Liver (tissue), 9 donors: ENCODE data around the gene BEAN1. TPM values are rescaled to one million over a fixed set of nuclear protein-coding genes. Genes with fewer than 3 reads are reported as not detected.

Experiments used
- DNase-seq: peaks from one replicate; pipeline ENCODE4 v3.0.0-alpha.2; 2017; ENCODE audit warnings: low spot score
- H3K27ac ChIP-seq, 2 donors: one replicate each; pipeline ENCODE4 v1.7.0; 2013; ENCODE audit warnings: inconsistent platforms in 2 of 2, low read length in 2 of 2, control low read depth in 1 of 2, low read depth in 1 of 2, mild to moderate bottlenecking in 1 of 2
- H3K27me3 ChIP-seq, 4 donors: one replicate each; pipeline versions ENCODE4 v1.6.1 to v1.7.0; 2013; ENCODE audit warnings: low read length in 3 of 4, inconsistent platforms in 1 of 4, mild to moderate bottlenecking in 1 of 4, moderate library complexity in 1 of 4; ENCODE audit not compliant: control insufficient read depth in 4 of 4, insufficient read depth in 4 of 4
- H3K36me3 ChIP-seq, 4 donors: one replicate each; pipeline versions ENCODE4 v1.6.1 to v1.7.0; 2013; ENCODE audit warnings: low read length in 3 of 4, mild to moderate bottlenecking in 3 of 4, low read depth in 1 of 4, moderate library complexity in 1 of 4; ENCODE audit not compliant: control insufficient read depth in 4 of 4, insufficient read depth in 3 of 4
- H3K4me1 ChIP-seq, 4 donors: one replicate each; pipeline versions ENCODE4 v1.6.1 to v1.7.0; 2013; ENCODE audit warnings: low read length in 3 of 4, mild to moderate bottlenecking in 3 of 4, moderate library complexity in 1 of 4; ENCODE audit not compliant: control insufficient read depth in 4 of 4, insufficient read depth in 4 of 4
- H3K4me3 ChIP-seq, 3 donors: one replicate each; pipeline versions ENCODE4 v1.6.1 to v1.7.0; 2013; ENCODE audit warnings: low read length in 3 of 3, control low read depth in 1 of 3, low read depth in 1 of 3, mild to moderate bottlenecking in 1 of 3
- H3K9ac ChIP-seq, 2 donors: one replicate each; pipeline ENCODE4 v1.7.0; 2013; ENCODE audit warnings: low read length in 2 of 2, mild to moderate bottlenecking in 2 of 2, moderate library complexity in 2 of 2, control low read depth in 1 of 2, low read depth in 1 of 2
- H3K9me3 ChIP-seq, 4 donors: one replicate each; pipeline versions ENCODE4 v1.6.1 to v1.7.0; 2013; ENCODE audit warnings: low read length in 3 of 4; ENCODE audit not compliant: control insufficient read depth in 4 of 4
- EGR1 ChIP-seq, 2 donors: IDR thresholded peaks; 2 replicates each; pipeline ENCODE4 v1.6.1; 2016 to 2018; ENCODE audit warnings: antibody characterized with exemption in 2 of 2, low read depth in 2 of 2
- FOXA1 ChIP-seq: IDR thresholded peaks from 2 replicates; pipeline ENCODE4 v1.6.1; 2016; ENCODE audit warnings: antibody characterized with exemption
- FOXA2 ChIP-seq: IDR thresholded peaks from 2 replicates; pipeline ENCODE4 v1.6.1; 2016; ENCODE audit warnings: antibody characterized with exemption
- GABPA ChIP-seq, 2 donors: IDR thresholded peaks in 1 of 2; conservative IDR thresholded peaks in 1 of 2; 2 replicates each; pipeline ENCODE4 v1.6.1; 2016; ENCODE audit warnings: antibody characterized with exemption in 2 of 2, mild to moderate bottlenecking in 1 of 2, moderate library complexity in 1 of 2
- HNF4A ChIP-seq, 2 donors: conservative IDR thresholded peaks; 2 replicates each; pipeline ENCODE4 v1.6.1; 2016; ENCODE audit warnings: antibody characterized with exemption in 2 of 2, mild to moderate bottlenecking in 2 of 2
- HNF4G ChIP-seq: IDR thresholded peaks from 2 replicates; pipeline ENCODE4 v1.6.1; 2016; ENCODE audit warnings: antibody characterized with exemption
- NR2F2 ChIP-seq: IDR thresholded peaks from 2 replicates; pipeline ENCODE4 v1.6.1; 2016; ENCODE audit warnings: antibody characterized with exemption
- RAD21 ChIP-seq, 2 donors: IDR thresholded peaks; 2 replicates each; pipeline ENCODE4 v1.6.1; 2016; ENCODE audit warnings: antibody characterized with exemption in 2 of 2, mild to moderate bottlenecking in 2 of 2
- REST ChIP-seq: IDR thresholded peaks from 2 replicates; pipeline ENCODE4 v1.6.1; 2016; ENCODE audit warnings: antibody characterized with exemption, mild to moderate bottlenecking
- RXRA ChIP-seq, 2 donors: IDR thresholded peaks; 2 replicates each; pipeline ENCODE4 v1.6.1; 2017 to 2018; ENCODE audit warnings: antibody characterized with exemption in 2 of 2, mild to moderate bottlenecking in 1 of 2
- SP1 ChIP-seq: IDR thresholded peaks from 2 replicates; pipeline ENCODE4 v1.6.1; 2018; ENCODE audit warnings: antibody characterized with exemption, mild to moderate bottlenecking
- YY1 ChIP-seq: IDR thresholded peaks from 2 replicates; pipeline ENCODE4 v1.6.1; 2016; ENCODE audit warnings: antibody characterized with exemption, mild to moderate bottlenecking
- ZBTB33 ChIP-seq: IDR thresholded peaks from 2 replicates; pipeline ENCODE4 v1.6.1; 2016; ENCODE audit warnings: antibody characterized with exemption
- WGBS: extraction: QIAGEN DNeasy Blood & Tissue Kit; methylation state at CpG from one replicate; pipeline ENCODE4 v1.1.7; 2013; 5-methylcytosine and 5-hydroxymethylcytosine counted together
- polyA plus RNA-seq, 2 donors: library from polyadenylated mRNA; stranded (reverse) in 1 of 2; unstranded in 1 of 2; fragments of 200-250 nt in 1 of 2; fragments of >200 nt in 1 of 2; fragmentation: Nextera tagmentation in 1 of 2; extraction: Ambion mirVana in 1 of 2; gene quantifications; one replicate each; pipeline versions ENCODE4 v1.2.1 to v1.2.3, GENCODE V29; 2013 to 2015
- total RNA-seq, 2 donors: library from RNA; depleted of rRNA; stranded (reverse); fragments of >200 nt; gene quantifications; one replicate each; pipeline ENCODE4 v1.2.3, GENCODE V29; 2014
- TF ChIP-seq, protein P1 (sequence below): IDR thresholded peaks from 2 replicates; pipeline ENCODE4 v1.6.1; 2016; ENCODE audit warnings: antibody characterized with exemption
- TF ChIP-seq, protein P2 (sequence below): fragments of 150-350 bp; IDR thresholded peaks from 2 replicates; pipeline ENCODE4 v1.5.1; 2017; ENCODE audit warnings: improper control_type of control experiment, low read depth, low read length; ENCODE audit not compliant: missing input control
- donor health status: healthy.
- donor health status: healthy.
- donor health status: healthy.
- donor health status: healthy.
- donor health status: healthy.

BEAN1 gene
- total and polyA plus RNA-seq, 4 donors = 0.22 to 0.99 (median 0.25) TPM; not detected in 1

DNA sequence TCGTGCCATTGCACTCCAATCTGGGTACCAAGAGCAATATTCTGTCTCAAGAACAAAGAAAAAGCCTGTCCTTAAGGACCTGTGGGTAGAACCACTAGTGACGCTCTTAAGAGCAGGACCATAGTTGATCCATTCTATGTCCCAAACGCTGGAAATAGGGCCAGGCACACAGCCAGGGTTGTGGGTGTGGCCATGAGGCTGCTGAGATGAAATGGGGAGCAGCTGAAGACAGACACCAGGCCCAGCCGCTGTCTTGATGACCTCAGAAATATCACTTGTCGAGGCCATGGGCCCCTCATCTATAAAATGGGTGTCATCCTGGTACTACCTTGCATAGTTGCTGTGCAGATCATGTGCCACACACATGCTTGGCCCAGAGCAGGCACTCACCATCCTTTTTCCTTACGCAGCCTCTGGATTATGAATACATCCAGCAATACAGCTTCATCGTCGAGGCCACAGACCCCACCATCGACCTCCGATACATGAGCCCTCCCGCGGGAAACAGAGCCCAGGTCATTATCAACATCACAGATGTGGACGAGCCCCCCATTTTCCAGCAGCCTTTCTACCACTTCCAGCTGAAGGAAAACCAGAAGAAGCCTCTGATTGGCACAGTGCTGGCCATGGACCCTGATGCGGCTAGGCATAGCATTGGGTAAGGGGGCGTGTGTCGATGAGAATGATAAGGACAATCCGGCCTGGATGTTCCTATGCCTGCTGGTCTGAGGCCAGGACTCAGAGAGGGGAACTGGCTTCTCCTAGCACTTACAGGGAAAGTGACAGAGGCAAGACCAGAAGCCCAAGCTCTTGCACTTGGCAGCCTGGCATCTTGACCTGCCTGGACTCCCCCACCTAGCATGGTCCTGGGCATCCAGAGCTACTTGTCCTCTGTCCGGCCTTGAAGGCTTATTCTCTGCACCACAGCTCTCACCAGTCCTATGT, 35.1 kb upstream of the BEAN1 start:
- TF ChIP-seq FOXA1 = no peak
- no peak for TF ChIP-seq HNF4G
- no peak for TF ChIP-seq ZBTB33
- TF ChIP-seq, protein P1, sequence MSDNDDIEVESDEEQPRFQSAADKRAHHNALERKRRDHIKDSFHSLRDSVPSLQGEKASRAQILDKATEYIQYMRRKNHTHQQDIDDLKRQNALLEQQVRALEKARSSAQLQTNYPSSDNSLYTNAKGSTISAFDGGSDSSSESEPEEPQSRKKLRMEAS = no peak
- TF ChIP-seq RAD21 (IDR thresholded peaks at IDR 0.05) = no peak
- TF ChIP-seq EGR1 (IDR thresholded peaks at IDR 0.05; ENCODE audit: low read depth in 2 of 2) = no peak
- no peak for TF ChIP-seq NR2F2
- Histone ChIP-seq H3K9me3 (no peaks in the 10 kb centered on the region), H3K9ac (no peak overlapping the region), H3K4me1 (no peaks in the 10 kb centered on the region), H3K27me3 (peaks cover 0 to 4% (median 0%) of the 10 kb centered on the region in 4 donors), H3K4me3 (no peak overlapping the region), H3K27ac (no peak overlapping the region), H3K36me3 (peaks cover 0 to 3% (median 0%) of the 10 kb centered on the region in 4 donors)
- WGBS = 87% methylated on average over 18 of the region's 18 CpGs
- DNase-seq = no peak

- 92% methylated on average over 7 of the region's 7 CpGs for WGBS
- DNase-seq = no peak
- Histone ChIP-seq H3K9me3 (no peaks in the 10 kb centered on the region), H3K4me3 (no peak overlapping the region), H3K27ac (no peak overlapping the region), H3K9ac (no peak overlapping the region), H3K4me1 (no peaks in the 10 kb centered on the region), H3K36me3 (peaks cover 0 to 2% (median 0%) of the 10 kb centered on the region in 4 donors), H3K27me3 (peaks cover 0 to 6% (median 0%) of the 10 kb centered on the region in 4 donors)
- TF ChIP-seq YY1 = no peak
- TF ChIP-seq FOXA2 = no peak
- no peak for TF ChIP-seq ZBTB33
- TF ChIP-seq HNF4G = no peak
- no peak for TF ChIP-seq RXRA (IDR thresholded peaks at IDR 0.05)
- no peak for TF ChIP-seq HNF4A (conservative IDR thresholded peaks at IDR 0.05)
- TF ChIP-seq, protein P2, sequence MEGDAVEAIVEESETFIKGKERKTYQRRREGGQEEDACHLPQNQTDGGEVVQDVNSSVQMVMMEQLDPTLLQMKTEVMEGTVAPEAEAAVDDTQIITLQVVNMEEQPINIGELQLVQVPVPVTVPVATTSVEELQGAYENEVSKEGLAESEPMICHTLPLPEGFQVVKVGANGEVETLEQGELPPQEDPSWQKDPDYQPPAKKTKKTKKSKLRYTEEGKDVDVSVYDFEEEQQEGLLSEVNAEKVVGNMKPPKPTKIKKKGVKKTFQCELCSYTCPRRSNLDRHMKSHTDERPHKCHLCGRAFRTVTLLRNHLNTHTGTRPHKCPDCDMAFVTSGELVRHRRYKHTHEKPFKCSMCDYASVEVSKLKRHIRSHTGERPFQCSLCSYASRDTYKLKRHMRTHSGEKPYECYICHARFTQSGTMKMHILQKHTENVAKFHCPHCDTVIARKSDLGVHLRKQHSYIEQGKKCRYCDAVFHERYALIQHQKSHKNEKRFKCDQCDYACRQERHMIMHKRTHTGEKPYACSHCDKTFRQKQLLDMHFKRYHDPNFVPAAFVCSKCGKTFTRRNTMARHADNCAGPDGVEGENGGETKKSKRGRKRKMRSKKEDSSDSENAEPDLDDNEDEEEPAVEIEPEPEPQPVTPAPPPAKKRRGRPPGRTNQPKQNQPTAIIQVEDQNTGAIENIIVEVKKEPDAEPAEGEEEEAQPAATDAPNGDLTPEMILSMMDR = no peak
- no peak for TF ChIP-seq SP1
- TF ChIP-seq NR2F2 = no peak
- TF ChIP-seq GABPA (IDR thresholded peaks at IDR 0.05 in 1 of 2, conservative IDR thresholded peaks at IDR 0.05 in 1 of 2) = no peak
- no peak for TF ChIP-seq REST
These were observed 31.1 kb upstream of the BEAN1 start for GRCh38 chr16:66395806-66396555.
